ENCODE measurements around the gene SLC34A2.
"Not testable (repeated sequence)": the region's sequence is repeated elsewhere in the genome, so short reads cannot be mapped to it uniquely, and the experiment has no call there.

SLC34A2 gene, protein sequence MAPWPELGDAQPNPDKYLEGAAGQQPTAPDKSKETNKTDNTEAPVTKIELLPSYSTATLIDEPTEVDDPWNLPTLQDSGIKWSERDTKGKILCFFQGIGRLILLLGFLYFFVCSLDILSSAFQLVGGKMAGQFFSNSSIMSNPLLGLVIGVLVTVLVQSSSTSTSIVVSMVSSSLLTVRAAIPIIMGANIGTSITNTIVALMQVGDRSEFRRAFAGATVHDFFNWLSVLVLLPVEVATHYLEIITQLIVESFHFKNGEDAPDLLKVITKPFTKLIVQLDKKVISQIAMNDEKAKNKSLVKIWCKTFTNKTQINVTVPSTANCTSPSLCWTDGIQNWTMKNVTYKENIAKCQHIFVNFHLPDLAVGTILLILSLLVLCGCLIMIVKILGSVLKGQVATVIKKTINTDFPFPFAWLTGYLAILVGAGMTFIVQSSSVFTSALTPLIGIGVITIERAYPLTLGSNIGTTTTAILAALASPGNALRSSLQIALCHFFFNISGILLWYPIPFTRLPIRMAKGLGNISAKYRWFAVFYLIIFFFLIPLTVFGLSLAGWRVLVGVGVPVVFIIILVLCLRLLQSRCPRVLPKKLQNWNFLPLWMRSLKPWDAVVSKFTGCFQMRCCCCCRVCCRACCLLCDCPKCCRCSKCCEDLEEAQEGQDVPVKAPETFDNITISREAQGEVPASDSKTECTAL

DNA sequence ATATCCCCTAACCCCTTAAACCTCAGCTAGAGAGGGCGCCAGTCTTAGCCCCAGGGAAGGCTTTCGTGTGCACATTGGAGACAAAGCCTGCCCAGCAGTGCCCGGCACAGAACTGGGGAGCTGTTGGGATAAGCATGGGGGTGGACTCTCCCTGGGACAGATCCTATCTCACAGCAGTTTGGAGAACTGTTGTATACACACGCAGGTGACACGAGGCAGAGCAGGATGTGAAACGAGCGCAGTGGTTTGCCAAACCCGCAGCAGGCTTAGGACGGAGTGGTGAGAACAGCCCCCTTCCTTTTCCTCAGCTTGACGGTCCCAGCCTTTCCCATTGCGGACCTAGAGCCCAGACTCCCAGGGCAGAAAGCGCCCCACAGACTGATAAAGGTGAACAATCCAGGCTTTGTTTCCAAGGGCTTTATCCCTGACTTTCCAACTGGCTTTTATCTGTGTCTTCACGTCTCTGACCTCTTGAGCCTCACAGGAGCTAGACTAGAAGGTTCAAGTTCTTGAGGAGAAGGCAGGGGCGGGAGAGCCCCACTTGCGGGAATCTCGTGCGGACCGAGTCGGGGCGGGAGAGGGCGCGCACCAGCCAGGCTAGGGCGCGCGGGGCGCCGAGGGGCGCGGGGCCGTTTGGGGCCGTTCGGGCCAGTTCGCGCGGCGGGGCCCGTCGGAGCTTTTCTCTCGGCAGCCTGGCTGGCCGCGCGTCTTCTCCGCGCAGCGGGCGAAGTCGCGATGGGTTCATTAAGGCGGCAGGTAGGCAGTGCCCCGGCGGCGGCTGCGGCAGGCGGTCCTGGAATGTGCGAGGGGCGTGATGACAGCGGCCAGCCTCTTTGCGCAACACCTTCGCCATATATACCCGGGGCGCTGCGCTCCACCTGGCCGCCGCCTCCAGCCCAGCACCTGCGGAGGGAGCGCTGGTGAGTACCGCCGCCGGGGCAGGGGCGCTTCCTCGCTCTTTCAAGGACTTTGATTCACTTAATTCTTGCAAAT is at the start of gene SLC34A2:
TSS of gene SLC34A2 (plus strand) at position 881 of the 993 bp plus-strand sequence. CDS start 6,650 bp downstream, outside the sequence.
- DNase-seq, result no peak

DNA sequence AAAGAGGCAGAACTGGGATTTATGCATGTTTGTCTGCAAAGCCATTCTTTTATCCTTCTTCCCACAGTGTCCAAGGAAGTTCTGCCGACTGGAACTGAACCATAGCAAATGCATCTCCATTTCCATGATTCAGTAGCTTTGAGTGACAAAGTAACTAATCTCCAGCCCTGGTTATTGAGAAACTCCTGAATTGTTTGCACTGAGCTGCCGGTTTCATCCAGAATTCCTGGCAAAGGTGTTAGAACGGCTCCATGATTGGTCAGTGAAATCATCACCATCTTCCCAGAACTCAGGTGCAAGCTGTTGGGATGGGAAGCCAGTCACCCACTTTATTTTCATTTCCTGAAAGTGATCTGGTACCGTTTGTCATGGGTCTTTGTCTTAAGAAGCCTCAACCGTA is 47.0 kb upstream of the SLC34A2 start:
- DNase-seq, result no peak

DNA sequence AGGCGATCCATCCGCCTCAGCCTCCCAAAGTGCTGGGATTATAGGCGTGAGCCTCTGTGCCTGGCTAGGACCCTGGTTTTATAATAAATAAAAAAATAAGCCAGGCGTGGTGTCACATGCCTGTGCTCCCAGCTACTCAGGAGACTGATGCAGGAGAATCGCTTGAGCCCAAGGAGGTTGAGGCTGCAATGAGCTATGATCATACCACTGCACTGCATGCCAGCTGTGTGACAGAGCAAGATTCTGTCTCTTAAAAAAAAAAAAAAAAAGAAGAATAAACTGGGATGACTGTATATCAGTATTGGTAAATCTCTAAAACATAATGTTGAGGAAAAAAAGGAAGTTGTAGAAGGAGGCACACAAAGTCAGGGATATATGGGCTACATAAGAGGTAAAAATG is 45.7 kb upstream of the SLC34A2 start:
- no peak for DNase-seq

DNA sequence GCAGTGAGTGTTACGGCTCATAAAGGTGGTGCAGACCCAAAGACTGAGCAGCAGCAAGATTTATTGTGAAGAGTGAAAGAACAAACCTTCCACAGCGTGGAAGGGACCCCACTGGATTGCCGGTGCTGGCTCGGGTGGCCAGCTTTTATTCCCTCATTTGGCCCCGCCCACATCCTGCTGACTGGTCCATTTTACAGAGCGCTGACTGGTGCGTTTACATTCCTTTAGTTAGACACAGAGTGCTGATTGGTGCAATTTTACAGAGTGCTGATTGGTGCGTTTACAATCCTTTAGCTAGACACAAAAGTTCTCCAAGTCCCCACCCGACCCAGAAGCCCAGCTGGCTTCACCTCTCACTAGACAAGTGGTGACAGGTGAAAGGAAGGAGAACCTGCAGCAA is 42.0 kb upstream of the SLC34A2 start:
- not testable (repeated sequence) for DNase-seq

DNA sequence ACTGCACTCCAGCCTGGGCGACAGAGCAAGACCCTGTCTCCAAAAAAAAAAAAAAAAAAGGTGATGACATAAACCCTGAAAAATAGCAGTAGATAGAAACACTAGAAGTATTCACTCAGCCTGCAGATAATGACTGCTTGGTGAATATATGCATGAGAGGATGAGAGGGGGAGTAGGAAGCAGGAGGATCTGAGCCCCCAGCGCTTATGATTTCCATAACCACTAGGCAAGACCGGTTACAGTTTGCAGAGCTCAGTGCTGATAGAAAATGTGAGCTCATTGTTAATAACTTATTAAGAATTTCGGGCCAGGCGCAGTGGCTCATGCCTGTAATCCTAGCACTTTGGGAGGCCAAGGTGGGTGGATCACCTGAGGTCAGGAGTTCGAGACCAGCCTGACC is 40.8 kb upstream of the SLC34A2 start:
- no peak for DNase-seq

DNA sequence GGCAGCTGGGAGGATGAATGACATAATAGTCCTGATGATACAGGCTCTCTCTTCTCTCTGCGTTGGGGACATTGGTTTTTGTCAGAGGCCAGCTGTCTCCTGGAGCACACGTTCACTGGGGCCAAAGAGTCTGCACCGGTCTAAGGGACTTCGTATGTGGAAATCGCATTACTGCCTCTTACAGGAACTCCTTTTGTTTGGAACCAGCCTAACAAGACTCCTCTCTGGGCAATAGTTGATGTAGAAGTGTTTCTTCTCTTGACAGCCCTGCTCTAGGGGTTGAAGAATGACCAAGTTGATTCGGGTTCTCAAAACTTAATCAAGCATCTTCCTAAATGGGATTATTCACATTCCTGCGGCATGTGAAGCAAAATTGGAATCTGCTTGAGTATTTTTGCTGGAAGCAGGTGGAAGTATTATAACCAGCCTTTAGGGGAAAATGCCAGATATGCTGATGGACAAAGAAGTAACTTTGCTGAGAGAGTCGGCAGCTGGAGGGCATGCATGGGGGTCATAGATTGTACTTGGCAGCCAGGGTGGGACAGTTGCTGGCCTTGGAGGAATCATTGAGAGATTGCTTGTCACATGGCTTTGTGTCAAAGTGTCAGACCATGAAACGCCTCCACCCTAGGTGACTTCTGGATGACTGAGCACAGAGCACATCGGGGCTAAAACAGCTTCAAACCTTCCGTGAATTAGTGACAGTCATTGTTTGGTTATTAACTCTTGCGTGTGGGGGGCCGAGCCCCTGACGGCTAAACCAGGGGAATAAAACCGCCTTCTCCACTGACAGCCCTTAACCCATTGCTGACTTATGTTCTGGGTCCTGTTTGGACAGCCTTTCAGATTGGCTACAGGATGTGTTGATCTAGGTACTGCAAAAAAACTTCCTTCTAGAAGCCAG is 34.4 kb upstream of the SLC34A2 start:
- no peak for DNase-seq

DNA sequence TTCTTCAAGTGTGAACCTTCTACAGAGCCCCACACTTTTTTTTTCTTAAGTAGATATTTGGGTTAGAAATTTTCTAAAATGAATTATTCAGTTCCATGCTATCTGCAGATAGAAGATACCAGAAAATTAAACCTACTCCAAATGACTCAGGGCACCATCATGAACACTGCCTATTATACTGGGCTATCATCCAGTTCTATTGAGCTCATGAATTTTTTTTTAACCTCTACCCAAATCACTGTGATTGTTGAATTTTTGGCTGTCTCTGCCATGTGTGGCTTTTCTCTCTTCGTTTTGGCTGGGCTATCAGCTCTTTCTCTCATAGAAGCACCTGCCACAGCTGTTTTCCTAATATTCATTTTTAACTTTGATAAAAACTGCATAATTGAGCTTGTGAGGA is 31.0 kb upstream of the SLC34A2 start:
- no peak for DNase-seq

DNA sequence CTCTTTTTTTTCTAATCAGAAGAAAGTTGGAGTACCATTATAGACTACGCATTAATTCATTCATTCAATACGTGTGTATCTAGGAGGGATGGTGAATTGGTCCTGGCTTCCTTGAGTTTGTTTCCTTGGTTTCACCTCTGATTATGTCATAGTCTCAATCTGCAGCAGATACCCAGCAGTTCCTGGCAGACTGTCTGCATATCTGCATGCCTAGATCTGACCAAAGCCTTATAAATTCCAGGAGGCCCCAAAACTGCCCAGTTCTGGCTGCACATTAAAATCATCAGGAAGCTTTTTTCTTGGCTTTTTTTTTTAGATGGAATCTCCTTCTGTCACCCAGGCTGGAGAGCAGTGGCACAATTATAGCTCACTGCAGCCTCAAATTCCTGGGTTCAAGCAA is 27.2 kb upstream of the SLC34A2 start:
- DNase-seq, result no peak

DNA sequence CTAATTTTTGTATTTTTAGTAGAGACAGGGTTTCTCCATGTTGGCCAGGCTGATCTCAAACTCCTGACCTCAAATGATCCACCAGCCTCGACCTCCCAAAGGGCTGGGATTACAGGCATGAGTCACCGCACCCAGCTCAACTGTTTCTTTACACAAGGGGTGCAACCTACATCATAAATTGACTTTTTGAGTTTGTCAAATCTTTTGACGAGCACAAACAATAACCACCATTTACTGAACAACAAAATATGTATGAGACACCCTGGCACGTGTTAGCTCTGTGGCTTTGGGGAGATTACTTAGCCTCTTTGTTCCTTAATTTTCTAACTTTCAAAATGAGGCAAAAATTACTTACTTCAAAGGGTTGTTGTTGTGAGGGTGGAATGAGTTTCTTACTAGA is 23.5 kb upstream of the SLC34A2 start:
- DNase-seq, result no peak

DNA sequence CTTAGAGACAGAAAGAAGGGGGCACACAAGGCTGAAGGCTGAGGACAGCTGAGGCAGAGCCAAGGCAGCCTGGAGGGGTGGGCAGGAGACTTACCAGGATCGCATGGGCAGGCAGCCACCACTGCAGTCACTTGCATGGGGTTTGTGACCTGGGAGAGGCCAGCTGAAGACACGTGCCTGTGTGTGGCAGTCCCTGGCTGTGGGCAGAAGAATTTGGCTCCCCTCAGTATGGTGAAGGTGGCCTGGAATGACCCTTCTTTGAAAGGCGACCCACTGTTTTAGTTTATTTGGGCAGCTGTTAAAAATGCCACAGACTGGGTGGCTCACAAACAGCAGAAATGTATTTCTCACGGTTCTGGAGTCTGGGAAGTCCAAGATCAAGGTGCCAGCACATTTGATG is 22.1 kb upstream of the SLC34A2 start:
- DNase-seq, result no peak

DNA sequence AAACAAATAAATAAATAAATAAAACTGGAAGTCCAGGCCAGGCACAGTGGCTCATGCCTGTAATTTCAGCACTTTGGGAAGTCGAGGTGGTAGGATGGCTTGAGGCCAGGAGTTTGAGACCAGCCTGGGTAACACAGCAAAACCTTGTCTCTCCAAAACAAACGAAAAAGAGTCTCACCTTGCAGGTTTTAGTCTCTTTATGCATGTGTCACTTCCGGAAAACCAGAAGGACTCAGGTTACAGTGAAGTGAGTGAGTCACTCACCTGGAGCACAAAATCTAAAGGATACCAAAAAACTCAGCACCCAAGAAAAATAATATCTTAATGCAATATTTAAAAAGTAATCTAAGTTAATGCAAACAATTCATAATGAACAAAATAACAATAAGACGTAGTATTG is 20.1 kb upstream of the SLC34A2 start:
- DNase-seq, result no peak

DNA sequence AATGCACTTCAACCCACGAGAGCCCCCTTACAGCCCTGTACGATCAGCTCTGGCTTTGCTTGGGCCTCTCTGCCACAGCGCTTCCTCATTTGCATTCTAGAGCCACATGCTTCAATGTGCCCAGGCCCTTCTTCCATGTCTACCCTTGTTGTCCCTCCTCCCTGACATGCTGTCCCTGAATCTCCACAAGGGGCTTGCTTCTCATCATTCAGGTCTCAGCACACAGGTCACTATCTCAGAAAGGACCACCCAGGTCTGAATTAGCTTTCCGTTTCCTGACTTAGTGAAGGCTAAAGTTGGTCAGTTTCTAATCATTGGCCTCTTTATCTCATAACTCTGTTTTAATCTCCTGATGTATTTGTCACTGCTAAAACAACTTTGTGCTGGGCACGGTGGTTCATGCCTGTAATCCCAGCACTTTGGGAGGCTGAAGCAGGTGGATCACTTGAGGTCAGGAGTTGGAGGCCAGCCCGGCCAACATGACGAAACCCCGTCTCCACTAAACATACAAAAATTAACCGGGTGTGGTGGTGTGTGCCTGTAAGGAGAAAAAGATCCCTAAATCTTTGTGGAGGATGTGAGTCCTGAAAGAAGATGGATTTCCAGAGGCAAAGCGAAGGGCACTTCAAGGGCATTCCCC is 17.9 kb upstream of the SLC34A2 start:
- DNase-seq, result no peak

DNA sequence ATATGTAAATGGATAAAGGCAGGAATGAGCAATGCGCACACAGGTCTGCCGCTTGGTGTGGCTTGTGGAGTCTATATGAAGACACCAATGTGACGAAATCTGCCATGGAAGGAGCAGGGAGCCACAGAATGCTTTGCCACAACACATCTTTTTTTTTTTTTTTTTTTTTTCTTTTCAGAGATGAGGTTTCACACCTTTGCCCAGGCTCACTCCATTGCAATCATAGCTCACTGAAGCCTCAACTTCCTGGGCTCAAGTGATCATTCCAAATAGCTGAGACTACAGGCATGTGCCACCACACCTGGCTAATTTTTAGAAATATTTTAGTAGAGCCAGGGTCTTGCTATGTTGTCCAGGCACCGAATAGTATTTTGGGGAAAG is 17.4 kb upstream of the SLC34A2 start:
- DNase-seq, result no peak

DNA sequence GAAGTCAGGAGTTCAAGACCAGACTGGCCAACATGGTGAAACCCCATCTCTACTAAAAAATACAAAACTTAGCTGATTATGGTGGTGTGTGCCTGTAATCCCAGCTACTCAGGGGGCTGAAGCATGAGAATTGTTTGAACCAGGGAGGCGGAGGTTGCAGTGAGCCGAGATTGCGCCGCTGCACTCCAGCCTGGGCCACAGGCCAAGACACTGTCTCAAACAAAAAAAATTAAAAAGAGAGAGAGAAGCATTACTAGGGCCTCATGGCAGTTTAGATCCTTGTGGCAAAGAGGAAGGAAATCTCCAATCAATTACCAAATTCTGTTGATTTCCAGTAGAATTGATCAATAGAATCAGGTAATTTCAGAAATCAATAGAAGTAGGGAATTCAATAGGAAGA is 16.8 kb upstream of the SLC34A2 start:
- DNase-seq, result no peak

DNA sequence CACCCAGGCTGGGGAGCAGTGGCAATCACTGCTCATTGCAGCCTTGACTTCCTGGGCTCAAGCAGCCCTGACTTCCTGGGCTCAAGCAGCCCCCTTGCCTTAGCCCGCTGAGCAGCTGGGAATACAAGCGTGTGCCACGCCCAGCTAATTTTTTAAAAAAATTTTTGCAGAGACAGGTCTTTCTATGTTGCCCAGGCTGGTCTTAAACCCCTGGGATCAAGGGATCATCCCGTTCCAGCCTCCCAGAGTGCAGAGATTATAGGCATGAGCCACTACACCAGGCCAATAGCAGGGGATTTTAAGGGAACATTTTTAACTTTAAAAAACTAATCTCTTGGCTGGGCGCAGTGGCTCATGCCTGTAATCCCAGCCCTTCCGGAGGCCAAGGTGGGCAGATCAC is 5.3 kb upstream of the SLC34A2 start:
- no peak for DNase-seq

DNA sequence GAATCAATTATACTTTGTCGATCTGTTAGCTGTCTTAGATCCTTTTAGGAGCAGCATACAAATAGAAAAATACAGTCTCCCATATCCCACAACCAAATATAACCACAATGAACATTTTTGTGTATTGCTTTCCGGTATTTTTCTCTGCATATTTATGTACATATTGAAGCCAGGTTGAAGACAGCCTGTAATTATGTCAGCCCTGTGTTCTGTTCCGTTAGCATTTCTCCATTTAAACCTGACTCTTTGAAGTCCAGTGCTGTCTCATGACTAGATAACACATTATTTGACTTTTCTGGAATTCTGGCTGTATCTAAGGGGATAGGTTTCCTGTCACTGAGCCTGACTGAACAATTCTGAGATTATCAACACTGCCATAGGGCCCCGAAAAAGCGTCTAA is 4.0 kb upstream of the SLC34A2 start:
- DNase-seq, result no peak

DNA sequence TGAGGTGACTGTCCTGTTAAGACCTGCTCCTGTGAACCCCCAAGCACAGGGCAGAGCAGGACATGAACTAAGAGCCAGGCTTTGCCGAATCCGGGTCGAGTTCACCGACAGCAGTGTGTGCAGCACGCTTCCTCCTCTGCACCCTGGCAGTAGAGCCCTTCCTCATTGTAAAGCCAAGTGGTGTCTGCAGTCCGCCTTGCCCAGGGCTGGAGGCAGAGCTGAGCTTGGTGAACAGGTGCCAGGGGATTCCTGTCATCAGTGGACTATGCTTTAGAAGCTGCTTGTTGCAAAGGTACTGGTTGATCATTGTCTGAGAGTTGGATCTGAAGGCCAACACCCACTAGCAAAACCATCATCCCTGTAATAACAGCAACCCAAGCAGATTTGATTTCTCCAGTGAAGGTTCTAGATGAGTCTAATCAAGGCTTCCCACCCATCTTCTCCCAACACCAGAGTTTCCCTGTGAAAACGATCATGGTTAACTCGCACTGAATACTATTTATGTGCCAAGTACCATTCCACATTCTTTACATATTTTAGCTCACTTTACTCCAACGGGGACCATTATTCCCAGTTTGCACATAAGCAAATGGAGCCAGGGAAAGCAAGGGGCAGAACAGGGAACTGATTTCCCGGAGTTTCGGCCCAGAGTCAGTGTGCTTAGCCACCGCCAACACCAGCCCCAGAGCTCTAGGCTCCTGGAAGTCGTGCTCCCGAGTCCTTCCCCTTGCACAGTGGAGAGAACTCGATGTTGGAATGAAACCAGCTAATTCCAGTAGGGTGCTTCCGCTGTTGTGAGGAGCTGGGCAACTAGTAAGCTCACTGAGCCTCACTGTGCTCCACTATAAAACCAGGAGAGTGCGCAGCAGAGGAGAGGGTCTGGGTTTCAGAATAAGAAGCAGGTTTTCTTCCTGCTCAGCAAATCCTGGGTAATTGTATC is 1.4 kb upstream of the SLC34A2 start:
- no peak for DNase-seq

DNA sequence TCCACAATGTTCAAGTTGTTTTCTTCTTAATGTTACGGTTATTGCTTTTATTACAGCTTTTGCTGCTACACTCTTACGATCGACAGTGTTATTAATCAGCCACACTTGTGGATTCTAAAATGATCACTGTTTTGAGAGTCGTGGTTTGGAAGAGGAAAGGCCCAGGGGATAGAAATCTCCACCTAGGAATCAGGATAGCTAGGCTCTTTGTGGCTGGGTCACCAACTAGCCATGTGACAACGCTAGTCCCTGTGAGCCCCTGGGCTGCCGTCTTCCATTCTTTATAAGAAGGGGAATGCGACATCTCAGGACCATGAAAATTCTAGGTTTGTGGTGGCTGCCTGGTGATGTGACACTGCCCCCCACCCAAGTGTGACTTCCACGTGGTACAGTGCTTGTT is 380 bp downstream of the SLC34A2 start:
- DNase-seq, result no peak

DNA sequence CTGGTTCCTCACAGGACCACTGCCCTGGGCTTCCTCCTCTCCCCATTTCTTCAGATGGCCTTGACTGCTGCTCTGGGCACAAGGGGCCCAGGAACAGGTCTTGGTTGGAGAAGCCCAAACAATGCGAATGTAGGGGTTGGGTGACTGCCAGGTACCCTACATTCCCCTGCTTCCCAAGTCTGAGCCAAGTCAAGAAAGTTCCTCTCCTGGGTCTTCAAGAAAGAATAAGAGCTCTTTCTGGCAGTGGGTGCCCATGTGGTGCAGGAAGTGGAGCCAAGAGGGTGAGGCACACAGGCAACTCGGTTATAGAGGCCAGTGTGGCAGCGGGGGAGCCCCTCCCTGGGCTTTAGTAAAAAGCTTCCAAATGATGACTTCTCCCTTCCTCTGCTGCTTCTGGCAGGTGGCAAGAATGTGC is 2.7 kb downstream of the SLC34A2 start:
- no peak for DNase-seq

DNA sequence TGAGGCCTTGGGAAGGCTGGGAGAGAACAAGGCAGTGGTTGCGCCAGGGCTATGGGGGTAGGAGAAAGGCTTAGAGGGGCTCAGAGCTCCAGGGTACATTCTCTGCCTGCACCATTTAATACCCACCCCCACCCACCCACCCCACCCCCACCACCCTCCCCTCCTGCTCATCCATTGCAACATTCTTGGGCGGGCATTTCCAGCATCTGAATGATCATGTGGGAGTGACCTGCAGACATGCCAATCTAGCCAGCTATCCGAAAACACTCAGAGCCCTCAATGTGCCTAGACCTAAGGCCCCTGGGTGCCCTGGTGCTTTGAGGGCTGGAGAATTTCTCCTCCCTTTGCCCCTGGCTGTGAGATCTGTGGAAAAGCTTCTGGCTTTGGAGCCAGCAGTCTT is 3.1 kb downstream of the SLC34A2 start:
- DNase-seq, result no peak

DNA sequence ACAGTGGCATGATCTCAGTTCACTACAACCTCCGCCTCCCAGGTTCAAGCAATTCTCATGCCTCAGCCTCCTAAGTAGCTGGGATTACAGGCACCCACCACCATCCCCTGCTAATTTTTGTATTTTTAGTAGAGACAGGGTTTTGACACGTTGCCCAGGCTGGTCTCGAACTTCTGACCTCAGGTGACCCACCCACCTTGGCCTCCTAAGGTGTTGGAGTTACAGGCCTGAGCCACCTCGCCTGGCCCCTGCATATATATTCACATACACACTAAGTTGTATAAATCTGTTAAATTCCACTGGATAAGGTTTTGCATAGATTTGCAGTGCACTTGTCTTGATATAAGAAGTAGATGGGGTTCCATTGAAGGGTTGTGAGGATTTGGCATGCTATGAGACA is 5.8 kb downstream of the SLC34A2 start:
- not testable (repeated sequence) for DNase-seq

Data from SHP77 treated with DMSO at 0.1 percent for 48 hours (cell line).